C1 segment of cervical spinal cord (tissue), 14 donors: ENCODE measurements around the gene WSB2.
"Not testable (repeated sequence)": the region's sequence is repeated elsewhere in the genome, so short reads cannot be mapped to it uniquely, and the experiment has no call there.

ENCODE experiments used
- DNase-seq, 14 donors: peaks; one replicate each; lab custom pipeline; 2025; lab: John Stamatoyannopoulos, UW

The WSB2 gene

DNA sequence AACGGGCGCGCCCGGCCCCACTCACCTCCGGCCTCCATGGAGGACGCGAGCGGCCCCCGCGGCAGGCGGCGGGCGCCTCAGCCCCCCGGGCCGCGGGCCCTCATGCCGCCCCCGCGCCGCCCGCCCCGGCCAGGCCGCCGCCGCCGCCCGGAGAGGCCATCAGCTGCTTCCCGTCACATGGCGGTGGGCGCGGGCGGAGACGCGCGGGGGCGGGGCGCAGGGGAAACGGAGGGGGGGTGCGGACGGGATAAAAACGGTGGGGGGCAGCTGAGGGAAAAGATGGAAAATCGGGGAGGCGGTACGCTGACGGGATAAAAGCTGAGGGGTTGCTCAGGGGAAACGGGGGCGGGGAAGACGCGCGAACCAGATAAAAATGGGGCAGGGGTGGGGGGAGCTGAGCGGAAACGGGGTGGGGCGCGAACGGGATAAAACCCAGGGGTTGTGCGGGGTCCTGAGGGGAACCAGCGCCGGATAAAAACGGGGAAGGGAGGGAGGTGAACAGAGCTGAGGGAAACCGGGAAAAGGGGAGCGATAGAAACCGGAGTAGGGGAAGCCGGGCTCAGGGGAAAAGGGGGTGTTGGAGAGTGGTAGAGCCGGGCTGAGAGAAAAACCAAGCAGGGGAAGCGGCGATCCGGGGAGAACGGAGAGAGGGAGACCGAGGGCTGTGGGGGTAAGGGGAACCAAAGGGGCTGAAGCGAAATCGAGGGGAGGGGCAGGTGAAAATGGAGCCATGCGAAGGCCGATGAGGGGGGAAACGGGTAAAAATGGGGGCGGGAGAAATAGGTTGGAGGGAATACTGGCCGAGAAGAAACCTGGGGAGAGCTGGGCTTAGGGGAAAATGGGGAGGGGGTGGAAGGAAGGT is at the start of gene WSB2:
TSS of gene WSB2 (minus strand) at position 169 of the 862 bp plus-strand sequence. CDS start at position 38, 131 bp downstream.
- DNase-seq = peak; percentile 0 to 85 (median 70)

DNA sequence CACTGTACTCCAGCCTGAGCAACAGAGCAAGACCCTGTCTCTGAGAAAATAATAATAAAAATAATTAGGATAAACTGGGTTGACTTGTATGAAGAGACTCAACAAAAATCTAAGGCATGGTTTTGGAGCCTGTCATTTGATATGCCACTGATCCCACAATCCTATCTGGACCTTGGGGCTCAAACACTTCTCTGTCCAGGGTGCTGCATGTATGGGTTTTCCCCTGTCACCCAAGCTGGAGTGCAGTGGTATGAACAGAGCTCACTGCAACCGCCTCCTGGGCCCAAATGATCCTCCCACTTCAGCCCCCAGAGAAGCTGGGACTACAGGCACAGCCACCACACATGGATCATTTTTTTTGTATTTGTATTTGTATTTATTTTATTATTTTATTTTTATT is 48.1 kb upstream of the WSB2 start:
- DNase-seq = no peak

DNA sequence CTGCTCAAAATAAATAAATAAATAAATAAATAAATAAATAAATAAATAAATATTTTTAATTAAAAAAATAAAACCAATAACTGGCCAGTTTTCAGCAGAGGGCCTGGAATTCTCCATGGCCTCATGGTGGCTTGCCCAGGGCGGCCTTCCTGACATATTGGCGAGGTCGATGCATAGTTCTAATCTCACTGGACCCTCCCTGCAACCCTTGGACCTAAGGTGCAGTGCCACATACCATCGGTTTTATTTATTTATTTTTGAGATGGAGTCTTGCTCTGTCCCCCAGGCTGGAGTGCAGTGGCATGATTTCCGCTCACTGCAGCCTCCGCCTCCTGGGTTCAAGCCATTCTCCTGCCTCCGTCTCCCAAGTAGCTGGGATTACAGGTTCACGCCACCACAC is 46.7 kb upstream of the WSB2 start:
- DNase-seq = no peak

DNA sequence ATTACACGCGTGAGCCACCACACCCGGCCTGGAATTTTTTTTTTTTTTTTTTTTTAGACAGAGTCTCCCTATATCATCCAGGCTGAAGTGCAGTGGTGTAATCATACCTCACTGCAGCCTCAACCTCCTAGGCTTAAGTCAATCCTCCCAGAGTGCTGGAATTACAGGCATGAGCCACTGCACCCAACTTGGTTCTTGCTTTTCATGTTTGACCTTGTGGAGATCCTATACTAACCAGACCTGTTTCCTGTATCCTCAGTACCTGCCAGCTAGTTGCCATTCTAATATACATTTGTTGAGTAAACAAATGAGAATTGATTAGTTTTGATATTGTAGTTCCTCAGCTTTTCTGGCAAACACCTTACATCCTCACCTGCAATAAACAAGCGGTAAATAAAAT is 46.0 kb upstream of the WSB2 start:
- DNase-seq = no peak

DNA sequence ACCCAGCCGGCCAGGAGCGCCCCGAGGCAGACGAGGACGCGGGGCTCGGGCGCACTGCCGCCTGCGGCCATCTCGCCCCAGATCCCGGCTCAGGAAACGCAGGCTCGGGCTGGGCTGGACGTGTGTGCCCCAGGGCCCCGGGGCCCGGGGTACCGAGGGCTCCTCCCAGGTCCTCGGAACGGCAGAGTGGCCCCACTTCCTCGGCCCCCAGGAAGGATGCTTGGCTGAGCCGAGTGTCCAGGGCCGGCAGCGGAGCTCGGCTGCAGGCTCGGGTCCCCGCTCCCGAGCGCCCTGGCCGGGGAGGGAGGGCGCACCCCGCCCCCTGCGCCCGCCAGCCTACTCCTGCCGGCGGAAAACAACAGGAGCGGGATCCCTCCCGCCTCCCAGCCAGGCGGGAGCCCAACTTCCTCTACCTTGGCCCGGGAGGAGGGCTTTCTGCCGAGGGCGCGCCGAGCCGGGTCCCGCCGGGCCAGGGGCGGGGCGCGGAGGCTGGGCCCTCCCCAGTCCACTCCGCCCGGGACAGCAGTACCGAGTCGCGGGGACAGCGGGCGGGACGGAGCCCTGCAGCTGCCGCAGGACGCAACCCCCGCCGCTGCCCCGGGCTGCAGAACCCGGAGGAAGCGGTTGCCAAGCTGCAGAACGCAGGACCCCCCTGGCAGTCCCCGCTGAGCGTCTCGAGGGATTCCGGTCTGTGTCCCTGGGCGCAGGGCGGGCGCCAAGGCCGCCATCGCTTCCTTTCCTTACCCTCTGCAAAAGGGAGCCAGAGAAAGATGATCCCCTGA is 42.8 kb upstream of the WSB2 start, which contains the start of gene VSIG10:
TSS of gene VSIG10 (minus strand) at position 411 of the 782 bp plus-strand sequence. CDS start at position 71, 340 bp downstream.
- peak in 12 of 14 donors; percentile 3 to 74 (median 57) for DNase-seq

DNA sequence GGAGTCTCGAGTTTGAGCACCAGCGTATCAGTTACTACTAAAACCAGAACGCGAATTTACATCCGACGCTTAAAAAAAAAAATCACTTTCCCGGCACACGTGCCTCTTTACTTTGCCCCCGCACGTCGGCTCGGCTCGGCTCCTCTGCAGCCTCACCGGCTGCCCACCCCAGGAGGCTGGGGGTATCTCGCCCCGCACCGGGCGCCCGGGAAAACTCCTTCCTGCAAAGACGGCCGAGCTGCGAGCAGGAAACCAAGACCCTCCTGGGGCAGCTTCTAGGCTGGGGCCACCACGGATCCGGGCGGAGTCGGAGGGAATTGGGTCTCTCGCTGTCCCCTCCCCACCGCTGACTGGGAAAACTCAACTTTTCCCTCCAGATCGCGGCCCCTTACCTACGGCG is 42.2 kb upstream of the WSB2 start:
- peak in 3 of 14 donors; percentile 27 to 59 (median 30) for DNase-seq

DNA sequence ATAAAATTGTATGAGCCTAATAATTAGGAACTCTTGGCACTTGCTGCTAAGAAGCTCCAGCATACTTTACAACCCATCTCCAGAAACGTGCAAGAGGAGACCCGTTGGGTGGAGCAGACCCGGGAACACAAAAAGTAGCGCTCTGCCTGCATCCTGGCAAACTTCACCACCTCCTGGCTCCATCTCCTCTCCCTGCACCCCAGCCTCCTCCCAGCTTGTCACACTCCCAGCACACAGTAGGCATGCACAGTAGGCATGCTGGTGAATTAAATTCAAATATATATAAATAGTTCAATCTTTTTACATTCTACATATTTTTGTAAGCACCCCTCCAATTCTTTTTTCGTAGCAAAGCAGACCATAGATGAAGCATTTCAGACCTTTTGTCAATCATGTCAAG is 41.6 kb upstream of the WSB2 start:
- DNase-seq = no peak

DNA sequence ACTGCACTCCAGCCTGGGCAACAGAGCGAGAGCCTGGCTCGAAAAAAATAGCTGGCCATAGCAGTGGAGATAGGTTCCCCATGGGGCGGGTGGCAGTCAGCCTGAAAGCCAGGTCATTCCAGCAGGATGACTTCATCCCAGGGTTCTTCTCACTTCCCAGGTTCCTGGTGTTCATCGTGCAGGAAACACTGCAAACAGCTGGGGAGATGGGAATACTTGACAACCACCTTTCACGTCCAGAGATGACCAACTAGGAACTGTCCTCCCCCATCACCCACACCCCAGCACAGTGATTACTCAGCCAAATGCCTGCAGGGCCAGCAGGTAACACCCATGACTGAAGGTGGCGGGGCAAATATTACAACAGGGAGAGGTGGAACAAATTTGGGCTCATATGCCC is 41.1 kb upstream of the WSB2 start:
- DNase-seq = no peak

DNA sequence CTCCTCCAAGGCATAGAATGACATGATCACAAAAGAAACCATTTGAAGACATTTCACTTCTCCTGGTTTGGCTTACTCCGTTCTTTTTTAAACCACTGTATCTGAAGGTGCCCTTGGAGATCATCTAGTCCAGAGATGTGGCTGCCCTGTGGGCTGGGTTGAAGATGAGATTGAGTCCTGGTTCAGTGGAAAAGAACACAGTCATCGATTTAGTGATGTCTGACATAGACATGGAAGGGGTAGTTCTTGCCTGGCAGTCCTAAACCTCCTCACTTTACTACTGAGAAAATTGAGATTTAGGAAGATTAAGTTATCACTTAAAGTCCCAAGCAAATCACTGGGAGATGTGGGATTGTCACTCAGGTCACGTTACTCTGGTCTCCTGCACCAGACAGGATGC is 40.1 kb upstream of the WSB2 start:
- DNase-seq = no peak

DNA sequence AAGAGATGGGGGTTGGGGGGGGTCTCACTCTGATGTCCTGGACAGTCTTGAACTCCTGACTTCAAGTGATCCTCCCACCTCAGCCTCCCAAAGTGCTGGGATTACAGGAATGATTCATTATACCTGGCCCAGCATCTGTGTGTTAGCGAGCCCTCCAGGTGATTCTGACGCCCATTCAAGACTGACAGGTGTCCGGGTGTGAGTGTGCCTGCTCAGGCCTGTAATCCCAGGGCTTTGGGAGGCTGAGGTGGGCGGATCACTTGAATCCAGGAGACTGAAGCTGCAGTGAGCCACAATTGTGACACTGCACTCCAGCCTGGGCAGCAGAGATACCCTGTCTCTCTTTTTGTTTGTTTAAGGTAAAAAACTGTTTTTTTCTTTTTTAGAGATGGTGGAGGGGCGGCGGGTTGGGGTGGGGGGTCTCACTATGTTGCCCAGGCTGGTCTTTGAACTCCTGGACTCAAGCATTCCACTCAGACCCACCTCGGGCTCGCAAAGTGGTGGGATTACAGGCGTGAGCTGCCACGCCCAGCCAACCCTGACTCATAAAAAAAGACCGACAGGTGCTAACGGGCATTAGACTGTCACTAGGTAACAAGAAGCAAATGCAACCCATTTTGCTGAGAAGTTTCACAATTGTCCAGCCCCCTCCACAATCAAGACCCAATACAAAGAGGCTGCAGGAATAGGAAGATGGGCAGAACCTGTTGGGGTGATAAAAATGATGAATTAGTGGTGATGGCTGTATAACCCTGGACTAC is 38.1 kb upstream of the WSB2 start:
- DNase-seq = no peak

DNA sequence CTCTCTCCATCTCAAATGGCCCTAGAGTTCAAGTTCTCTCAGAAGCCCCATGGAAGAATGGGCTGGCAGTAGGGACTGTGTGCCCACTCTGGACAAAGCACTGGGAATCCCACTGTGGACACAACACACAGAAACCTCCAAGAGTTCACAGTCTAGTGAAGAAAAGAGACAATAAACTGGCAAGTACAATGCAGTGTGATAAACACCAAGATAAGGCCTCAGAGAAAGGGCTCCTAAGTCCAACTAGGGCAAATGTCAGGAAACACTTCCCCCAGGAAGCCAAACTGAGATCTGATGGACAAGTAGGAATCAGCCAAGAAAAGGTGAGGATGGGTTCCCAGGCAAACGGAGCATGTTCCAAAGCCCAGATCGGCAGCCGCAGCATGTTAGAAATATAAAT is 37.4 kb upstream of the WSB2 start:
- no peak for DNase-seq

DNA sequence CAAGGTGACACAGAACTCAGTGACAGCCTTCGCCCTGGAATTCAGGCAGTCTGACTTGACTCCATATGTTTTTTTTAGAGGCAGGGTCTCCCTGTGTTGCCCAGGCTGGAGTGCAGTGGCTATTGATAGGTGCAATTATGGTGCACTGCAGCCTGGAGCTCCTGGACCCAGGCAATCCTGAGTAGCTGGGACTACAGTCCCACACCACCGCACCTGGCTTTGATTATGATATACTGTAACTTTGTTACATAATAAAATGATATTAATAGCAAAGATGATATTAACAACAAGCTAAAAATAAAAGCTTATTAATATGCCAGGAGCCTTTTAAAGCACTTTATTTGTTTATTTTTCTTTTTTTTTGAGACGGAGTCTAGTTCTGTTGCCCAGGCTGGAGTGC is 33.1 kb upstream of the WSB2 start:
- no peak for DNase-seq

DNA sequence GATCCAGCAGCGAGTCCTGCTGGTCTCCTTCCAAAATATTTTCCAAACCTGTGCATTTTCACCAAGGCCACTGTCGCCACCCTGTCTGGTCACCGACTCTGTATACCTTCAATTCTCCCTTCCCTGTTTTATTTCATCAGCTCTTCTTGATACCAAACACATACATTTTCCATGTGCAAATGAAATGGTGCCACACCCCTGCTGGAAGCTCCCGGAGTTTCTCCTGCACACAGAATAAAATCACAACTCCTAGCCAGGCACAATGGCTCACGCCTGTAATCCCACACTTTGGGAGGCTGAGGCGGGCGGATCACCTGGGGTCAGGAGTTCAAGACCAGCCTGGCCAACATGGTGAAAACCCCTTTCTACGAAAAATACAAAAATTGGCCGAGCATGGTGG is 28.8 kb upstream of the WSB2 start:
- DNase-seq = no peak

DNA sequence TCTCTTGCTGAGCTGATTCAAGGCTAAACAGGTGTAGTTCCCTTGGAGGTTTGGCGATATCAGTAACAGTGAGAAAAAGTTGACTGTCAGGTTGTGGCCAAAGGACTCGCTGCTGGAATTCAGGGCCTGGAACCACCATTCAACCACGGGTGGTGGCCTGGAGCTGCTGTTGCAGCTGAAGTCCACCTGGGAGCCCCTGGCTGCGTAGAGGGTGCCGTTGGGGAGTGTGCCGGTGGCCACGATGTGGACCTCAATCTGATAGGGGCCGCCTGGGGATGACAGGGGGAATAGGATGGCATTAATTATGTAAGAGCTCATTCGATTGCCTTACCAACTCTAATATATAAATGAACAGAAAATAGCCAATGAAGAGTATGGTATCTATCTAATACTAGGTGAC is 21.2 kb upstream of the WSB2 start:
- no peak for DNase-seq

DNA sequence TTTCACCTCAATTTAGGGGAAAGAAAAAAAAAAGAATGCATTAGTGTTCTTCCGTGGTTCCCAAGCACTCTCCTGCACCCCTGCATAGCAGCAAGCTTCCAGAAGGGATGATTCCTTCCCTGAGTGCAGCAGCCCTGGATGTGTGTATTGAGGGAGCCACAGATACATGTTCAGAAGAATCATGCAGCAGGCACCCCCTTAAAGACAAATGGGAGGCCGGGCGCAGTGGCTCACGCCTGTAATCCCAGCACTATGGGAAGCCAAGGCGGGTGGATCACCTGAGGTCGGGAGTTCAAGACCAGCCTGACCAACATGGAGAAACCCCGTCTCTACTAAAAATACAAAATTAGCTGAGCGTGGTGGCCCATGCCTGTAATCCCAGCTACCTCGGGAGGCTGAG is 20.5 kb upstream of the WSB2 start:
- not testable (repeated sequence) for DNase-seq

DNA sequence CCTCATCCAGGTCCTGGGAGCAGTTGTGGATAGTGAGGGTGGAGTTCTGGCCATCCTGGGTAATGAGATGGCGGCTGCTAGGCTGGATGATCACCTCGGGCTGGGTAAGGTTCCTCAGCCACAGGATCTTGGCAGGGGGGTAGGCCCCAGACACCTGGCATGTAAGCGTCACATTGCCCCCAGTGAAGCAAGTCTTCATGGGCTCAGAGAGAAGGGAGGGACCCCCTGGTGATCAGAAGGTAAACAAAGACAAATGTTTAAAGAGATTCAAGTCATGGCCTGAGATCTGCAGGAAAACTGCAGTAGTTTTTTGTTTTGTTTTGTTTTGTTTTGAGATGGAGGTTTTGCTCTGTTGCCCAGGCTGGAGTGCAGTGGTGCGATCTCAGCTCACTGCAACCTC is 12.8 kb upstream of the WSB2 start:
- no peak for DNase-seq

DNA sequence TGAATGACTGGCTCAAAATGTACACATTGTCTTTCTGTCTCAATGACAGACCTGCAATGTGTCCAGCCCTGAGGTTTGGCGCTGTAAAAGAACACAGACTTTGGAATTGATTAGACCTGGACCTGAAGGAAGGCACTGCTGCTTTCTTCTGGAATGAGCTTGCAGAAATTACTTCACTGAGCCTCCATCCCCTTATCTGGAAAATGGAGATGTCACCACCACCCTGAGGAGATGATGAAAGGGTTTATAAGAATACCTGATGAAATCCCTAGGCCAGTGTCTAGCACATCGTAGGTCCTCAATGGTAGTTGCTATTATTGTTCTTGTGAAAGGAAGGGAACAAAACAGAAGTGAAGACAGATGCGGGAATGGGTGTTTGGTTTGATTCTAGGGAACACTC is 9.7 kb upstream of the WSB2 start:
- no peak for DNase-seq

DNA sequence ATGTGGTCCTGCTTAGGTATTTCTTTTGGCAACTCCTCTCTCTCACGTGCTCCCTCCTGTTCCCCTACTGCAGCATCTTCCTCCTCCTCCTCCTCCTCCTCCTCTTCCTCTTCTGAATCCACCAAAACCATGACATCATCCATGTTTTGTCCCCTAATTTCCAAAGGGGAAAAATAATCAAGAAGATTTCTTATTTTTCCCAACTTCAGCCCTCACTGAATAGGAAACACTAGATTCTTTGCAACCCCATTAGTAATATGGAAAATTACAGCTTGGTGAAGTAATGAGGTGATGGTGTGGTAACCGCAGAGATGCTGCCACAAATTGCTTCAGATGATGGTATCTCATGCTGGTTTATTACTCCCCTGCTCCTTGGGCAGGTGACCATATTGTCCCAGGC is 7.5 kb upstream of the WSB2 start:
- DNase-seq = no peak

DNA sequence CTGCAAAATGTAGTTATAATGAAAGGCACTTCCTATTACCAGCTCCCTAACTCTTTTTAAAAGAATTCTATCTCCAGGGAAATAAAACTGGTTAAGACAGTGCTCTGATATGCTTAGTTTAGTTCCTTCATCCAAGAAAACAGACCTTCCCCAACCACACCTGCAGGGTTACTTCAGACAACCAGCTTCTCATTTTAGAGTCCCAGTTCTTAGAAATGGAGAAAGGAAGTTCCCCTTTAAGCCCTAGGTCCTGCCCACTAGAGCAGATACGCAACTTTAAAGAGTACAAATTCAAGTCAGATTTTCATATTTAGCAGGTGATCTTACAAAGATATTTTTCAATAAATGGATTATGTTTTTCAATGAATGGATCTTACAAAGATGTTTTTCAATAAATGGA is 4.4 kb upstream of the WSB2 start:
- no peak for DNase-seq

DNA sequence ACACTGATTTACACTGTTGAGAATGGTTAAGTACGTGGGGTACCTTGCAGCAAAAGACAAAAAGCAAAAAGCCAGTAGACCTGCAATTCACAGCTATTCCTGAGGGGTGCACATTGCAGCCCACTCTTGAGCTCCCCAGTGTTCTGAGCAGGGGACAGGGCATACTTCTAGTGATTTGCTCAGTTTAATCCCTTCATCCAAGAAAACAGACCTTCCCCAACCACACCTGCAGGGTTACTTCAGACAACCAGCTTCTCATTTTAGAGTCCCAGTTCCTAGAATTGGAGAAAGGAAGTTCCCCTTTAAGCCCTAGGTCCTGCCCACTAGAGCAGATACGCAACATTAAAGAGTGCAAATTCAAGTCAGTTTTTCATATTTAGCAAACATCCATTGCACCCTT is 3.6 kb upstream of the WSB2 start:
- DNase-seq = no peak

DNA sequence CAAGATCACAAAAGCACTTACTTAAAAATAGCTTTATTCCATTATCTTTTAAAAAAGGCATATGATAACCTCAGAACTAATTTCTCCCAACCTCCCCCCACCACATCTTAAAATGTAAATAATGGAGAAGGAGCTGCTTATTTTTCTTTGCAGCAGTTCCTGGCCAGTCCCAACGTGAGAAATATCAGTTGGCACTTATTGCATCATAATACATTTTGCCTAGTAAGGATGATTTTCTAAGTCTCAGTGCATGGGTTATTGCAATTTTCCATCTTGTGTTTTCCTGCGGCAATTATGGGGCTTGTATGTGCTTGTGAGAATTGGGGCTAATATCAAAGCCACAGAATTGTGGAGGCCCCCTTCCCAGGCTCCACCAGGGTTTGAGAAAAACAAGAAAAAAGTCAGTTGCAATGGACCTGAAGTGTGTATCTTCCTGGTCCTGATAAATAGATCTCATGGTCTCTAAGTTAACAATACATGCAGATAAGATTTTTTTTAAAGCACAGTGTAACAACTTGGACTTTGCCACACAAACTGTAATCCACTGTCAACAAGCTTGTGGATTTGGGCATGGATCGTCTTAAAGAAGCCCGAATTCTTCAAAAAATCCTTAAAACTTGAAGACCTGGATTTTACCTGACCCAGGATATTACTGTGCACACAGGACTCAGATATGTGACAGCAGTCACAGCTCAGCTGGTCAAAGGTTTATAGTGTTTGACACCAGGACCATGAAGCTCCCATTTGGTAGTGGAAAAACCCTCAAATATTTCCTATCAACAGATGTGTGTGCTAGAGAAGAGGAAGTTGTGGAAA is 2.8 kb upstream of the WSB2 start:
- no peak for DNase-seq
